Astrocyte (in vitro differentiated cells and primary cell): ENCODE measurements around the gene NCLN.
"Not testable (repeated sequence)": the region's sequence is repeated elsewhere in the genome, so short reads cannot be mapped to it uniquely, and the experiment has no call there.

Experiments
- EZH2 ChIP-seq: IDR thresholded peaks from 2 replicates; pipeline ENCODE4 v1.6.1; 2012; ENCODE audit warnings: mild to moderate bottlenecking, low read length, inconsistent platforms; ENCODE audit not compliant: insufficient read depth
- TF ChIP-seq, protein P1 (sequence below): IDR thresholded peaks from 2 replicates; pipeline ENCODE4 v1.5.1; 2011; ENCODE audit warnings: low read depth, mild to moderate bottlenecking, inconsistent platforms, low read length, moderate library complexity; ENCODE audit not compliant: insufficient read depth

DNA sequence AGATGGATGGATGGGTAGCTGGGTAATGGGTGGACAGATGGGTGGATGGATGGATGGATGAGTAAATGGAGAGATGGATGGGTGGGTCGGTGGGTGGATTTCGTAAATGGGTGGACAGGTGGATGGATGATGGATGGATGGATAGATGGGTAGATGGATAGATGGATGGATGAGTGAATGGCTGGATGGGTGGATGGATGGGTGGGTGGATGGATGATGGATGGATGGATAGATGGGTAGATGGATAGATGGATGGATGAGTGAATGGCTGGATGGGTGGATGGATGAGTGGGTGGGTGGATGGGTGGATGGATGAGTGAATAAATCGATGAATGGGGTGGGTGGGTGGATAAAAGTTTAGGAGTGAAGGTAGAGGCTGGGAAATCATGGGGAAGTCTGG lies 31.3 kb upstream of the NCLN start:
- TF ChIP-seq, protein P1, sequence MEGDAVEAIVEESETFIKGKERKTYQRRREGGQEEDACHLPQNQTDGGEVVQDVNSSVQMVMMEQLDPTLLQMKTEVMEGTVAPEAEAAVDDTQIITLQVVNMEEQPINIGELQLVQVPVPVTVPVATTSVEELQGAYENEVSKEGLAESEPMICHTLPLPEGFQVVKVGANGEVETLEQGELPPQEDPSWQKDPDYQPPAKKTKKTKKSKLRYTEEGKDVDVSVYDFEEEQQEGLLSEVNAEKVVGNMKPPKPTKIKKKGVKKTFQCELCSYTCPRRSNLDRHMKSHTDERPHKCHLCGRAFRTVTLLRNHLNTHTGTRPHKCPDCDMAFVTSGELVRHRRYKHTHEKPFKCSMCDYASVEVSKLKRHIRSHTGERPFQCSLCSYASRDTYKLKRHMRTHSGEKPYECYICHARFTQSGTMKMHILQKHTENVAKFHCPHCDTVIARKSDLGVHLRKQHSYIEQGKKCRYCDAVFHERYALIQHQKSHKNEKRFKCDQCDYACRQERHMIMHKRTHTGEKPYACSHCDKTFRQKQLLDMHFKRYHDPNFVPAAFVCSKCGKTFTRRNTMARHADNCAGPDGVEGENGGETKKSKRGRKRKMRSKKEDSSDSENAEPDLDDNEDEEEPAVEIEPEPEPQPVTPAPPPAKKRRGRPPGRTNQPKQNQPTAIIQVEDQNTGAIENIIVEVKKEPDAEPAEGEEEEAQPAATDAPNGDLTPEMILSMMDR, result not testable (repeated sequence)
- not testable (repeated sequence) for TF ChIP-seq EZH2
